ENCODE data around the gene CPLX3. TPM values are rescaled to one million over a fixed set of nuclear protein-coding genes. Genes with fewer than 3 reads are reported as not detected.

The CPLX3 gene
- total RNA-seq, 1 donor from 2014 or later: 0.32 TPM

DNA sequence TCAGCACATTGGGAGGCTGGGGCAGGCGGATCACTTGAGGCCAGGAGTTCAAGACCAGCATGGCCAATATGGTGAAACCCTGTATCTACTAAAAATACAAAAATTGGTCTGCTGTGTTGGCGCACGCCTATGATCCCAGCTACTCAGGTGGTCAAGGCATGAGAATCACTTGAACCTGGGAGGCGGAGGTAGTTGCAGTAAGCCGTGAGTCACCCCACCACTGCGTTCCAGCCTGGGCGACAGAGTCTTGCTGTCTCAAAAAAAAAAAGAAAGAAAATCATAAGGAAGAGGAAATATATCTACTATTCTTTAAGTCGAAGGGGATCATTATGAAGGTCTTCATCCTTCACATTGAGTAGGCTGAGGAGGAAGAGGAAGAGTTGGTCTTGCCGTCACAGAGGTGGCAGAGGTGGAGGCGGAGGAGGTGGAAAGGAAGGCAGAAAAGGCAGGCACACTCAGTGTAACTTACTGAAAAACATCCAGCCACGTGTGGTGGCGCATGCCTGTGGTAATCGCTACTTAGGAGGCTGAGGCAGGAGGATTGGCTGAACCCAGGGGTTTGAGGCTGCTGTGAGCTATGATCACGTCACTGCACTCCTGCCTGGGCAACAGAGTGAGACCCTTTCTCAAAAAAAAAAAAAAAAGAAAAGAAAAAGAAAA lies 30.3 kb upstream of the CPLX3 start:
- Mint-ChIP-seq H3K9me3 (ENCODE audit: unreplicated experiment) (no peaks in the 10 kb centered on the region), H3K4me3 (ENCODE audit: unreplicated experiment) (no peak overlapping the region), H3K4me1 (ENCODE audit: low read depth, unreplicated experiment) (peaks cover 12% of the 10 kb centered on the region), H3K27ac (ENCODE audit: unreplicated experiment) (no peak overlapping the region), H3K36me3 (ENCODE audit: unreplicated experiment) (no peaks in the 10 kb centered on the region), H3K27me3 (ENCODE audit: unreplicated experiment) (peaks cover 6% of the 10 kb centered on the region)
- no peak for DNase-seq
- TF ChIP-seq, protein P1, sequence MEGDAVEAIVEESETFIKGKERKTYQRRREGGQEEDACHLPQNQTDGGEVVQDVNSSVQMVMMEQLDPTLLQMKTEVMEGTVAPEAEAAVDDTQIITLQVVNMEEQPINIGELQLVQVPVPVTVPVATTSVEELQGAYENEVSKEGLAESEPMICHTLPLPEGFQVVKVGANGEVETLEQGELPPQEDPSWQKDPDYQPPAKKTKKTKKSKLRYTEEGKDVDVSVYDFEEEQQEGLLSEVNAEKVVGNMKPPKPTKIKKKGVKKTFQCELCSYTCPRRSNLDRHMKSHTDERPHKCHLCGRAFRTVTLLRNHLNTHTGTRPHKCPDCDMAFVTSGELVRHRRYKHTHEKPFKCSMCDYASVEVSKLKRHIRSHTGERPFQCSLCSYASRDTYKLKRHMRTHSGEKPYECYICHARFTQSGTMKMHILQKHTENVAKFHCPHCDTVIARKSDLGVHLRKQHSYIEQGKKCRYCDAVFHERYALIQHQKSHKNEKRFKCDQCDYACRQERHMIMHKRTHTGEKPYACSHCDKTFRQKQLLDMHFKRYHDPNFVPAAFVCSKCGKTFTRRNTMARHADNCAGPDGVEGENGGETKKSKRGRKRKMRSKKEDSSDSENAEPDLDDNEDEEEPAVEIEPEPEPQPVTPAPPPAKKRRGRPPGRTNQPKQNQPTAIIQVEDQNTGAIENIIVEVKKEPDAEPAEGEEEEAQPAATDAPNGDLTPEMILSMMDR (IDR thresholded peaks at IDR 0.05; ENCODE audit: partially characterized antibody, unreplicated experiment): no peak

DNA sequence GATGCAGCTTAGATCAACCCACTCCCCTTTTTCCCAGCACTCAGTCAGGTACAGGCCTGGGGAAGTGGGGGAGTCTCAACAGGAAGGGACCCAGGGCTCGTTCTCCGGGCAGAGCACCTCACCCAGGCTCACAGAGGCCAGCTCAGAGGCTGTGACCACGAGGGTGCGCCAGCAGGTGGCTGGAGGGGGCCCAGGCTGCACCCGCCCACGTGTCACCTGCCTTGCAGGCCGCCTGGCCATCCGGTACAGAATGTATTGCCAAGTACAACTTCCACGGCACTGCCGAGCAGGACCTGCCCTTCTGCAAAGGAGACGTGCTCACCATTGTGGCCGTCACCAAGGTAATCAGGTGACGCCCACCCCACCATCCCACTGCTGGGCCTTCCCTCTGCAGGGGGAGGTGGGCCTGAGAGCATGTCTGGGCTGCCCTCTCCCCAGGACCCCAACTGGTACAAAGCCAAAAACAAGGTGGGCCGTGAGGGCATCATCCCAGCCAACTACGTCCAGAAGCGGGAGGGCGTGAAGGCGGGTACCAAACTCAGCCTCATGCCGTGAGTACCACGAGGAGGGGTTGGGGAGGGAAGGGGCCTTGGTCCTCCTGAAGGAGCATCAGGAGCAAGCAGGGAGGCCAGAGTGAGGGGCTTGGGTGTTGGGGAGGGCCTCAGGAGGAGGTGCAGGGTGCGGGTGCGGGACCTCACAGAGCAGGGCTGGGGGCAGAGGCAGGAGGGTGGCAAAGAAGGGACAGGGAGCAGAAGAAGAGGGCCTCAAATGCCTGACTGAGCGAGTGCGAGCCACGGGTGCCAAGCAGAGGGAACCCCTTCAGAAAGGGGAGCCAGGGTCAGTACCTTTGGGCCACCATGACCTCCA lies 27.8 kb upstream of the CPLX3 start:
- TF ChIP-seq, protein P1 (IDR thresholded peaks at IDR 0.05; ENCODE audit: partially characterized antibody, unreplicated experiment): no peak
- H3K9me3 Mint-ChIP-seq (ENCODE audit: unreplicated experiment): no peaks in the 10 kb centered on the region
- no peak overlapping the region for H3K27ac Mint-ChIP-seq (ENCODE audit: unreplicated experiment)
- no peaks in the 10 kb centered on the region for H3K36me3 Mint-ChIP-seq (ENCODE audit: unreplicated experiment)
- no peak overlapping the region for H3K4me3 Mint-ChIP-seq (ENCODE audit: unreplicated experiment)
- no peaks in the 10 kb centered on the region for H3K4me1 Mint-ChIP-seq (ENCODE audit: low read depth, unreplicated experiment)
- DNase-seq: no peak
- peaks cover 4% of the 10 kb centered on the region for H3K27me3 Mint-ChIP-seq (ENCODE audit: unreplicated experiment)

DNA sequence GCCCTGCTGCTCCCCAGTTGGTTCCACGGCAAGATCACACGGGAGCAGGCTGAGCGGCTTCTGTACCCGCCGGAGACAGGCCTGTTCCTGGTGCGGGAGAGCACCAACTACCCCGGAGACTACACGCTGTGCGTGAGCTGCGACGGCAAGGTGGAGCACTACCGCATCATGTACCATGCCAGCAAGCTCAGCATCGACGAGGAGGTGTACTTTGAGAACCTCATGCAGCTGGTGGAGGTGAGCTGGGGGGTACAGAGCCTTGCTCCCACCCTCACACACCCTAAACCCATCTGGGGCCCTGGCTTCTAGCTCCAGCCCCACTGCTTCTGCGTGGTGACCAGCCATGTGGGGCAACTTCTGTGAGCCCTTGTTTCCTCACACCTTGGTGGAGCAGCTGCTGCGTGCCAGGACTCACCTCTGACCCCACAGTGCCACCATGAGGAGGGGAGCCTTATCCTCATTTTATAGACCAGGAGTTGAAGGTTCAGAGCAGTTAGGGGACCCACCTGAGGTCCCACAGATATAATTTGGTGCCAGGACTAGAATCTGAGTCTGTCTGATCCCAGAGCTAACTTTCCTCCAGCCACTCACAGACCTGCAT lies 27.1 kb upstream of the CPLX3 start:
- DNase-seq: no peak
- Mint-ChIP-seq H3K4me1 (ENCODE audit: low read depth, unreplicated experiment) (no peaks in the 10 kb centered on the region), H3K27me3 (ENCODE audit: unreplicated experiment) (peaks cover 4% of the 10 kb centered on the region), H3K36me3 (ENCODE audit: unreplicated experiment) (peaks cover 6% of the 10 kb centered on the region), H3K27ac (ENCODE audit: unreplicated experiment) (no peak overlapping the region), H3K9me3 (ENCODE audit: unreplicated experiment) (peaks cover 3% of the 10 kb centered on the region), H3K4me3 (ENCODE audit: unreplicated experiment) (no peak overlapping the region)
- TF ChIP-seq, protein P1 (IDR thresholded peaks at IDR 0.05; ENCODE audit: partially characterized antibody, unreplicated experiment): no peak

DNA sequence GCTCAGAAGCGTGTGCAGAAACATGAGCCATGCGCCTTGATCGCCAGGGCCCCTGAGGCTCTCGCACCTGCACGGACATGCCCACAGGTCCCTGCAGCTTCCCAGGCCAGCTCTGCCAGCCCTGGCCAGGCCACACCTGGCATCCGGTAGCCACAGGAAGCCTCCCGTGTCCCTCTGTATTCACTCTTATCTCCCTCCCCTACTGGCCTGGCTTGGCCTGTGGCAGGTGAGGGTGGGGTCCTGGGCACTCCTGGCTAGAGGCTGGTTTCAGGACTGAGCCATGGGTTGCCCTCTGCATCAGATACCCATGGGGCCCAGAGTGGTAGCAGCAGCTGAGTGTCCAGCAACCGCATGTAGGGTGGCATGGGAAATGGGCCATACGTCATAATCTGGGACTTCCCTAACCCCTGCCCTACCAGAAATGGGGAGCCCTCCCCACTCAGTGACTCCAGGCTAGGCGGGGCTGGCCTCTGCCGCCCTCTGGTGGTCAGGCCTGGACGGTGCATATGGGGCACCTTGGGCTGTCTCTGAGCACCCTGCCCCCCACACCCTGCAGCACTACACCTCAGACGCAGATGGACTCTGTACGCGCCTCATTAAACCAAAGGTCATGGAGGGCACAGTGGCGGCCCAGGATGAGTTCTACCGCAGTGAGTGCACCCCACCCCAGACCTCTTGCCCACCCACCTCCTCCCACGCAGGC lies 26.4 kb upstream of the CPLX3 start:
- H3K9me3 Mint-ChIP-seq (ENCODE audit: unreplicated experiment): peaks cover 4% of the 10 kb centered on the region
- H3K4me1 Mint-ChIP-seq (ENCODE audit: low read depth, unreplicated experiment): no peaks in the 10 kb centered on the region
- peaks cover 4% of the 10 kb centered on the region for H3K27me3 Mint-ChIP-seq (ENCODE audit: unreplicated experiment)
- H3K36me3 Mint-ChIP-seq (ENCODE audit: unreplicated experiment): peaks cover 6% of the 10 kb centered on the region
- TF ChIP-seq, protein P1 (IDR thresholded peaks at IDR 0.05; ENCODE audit: partially characterized antibody, unreplicated experiment): peak; percentile 95
- no peak overlapping the region for H3K27ac Mint-ChIP-seq (ENCODE audit: unreplicated experiment)
- peak; percentile 79 for DNase-seq
- H3K4me3 Mint-ChIP-seq (ENCODE audit: unreplicated experiment): no peak overlapping the region
